SU-DHL-6 (cell line): ENCODE measurements around the gene C7orf25.

Source experiments
- EZH2phosphoT487 ChIP-seq: fragments of 200-600 bp; sonication (generic), shearing (Covaris generic); conservative IDR thresholded peaks from 2 replicates; pipeline ENCODE4 v1.6.1; 2018; ENCODE audit warnings: mild to moderate bottlenecking, antibody characterized with exemption, low read length, moderate library complexity, mixed read lengths
- TF ChIP-seq, protein P1 (sequence below): fragments of 200-600 bp; sonication (generic); IDR thresholded peaks from one replicate; pipeline ENCODE4 v1.5.1; 2017; ENCODE audit warnings: antibody characterized with exemption, mild to moderate bottlenecking, low read length, moderate library complexity; ENCODE audit not compliant: insufficient read depth, poor library complexity, severe bottlenecking

DNA sequence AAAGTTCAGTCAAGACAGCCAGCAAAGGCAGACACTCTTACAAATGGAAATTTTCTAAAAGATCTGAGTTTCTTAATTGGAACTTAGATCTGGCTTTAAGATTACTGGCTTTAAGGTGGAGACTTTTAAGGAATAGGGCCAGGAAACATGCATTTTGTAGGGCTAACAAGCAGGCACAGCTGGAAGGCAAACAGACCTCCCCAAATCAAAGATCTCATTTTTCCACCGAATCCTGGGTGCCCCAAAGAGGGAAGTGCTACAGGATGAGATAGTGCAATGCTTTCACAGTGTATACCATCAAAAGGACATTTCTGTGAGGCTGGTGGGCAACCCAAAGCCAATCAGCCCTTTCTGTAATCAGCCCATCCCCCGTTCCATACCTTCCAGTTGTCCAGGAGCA is 47.7 kb upstream of the C7orf25 start:
- TF ChIP-seq, protein P1, sequence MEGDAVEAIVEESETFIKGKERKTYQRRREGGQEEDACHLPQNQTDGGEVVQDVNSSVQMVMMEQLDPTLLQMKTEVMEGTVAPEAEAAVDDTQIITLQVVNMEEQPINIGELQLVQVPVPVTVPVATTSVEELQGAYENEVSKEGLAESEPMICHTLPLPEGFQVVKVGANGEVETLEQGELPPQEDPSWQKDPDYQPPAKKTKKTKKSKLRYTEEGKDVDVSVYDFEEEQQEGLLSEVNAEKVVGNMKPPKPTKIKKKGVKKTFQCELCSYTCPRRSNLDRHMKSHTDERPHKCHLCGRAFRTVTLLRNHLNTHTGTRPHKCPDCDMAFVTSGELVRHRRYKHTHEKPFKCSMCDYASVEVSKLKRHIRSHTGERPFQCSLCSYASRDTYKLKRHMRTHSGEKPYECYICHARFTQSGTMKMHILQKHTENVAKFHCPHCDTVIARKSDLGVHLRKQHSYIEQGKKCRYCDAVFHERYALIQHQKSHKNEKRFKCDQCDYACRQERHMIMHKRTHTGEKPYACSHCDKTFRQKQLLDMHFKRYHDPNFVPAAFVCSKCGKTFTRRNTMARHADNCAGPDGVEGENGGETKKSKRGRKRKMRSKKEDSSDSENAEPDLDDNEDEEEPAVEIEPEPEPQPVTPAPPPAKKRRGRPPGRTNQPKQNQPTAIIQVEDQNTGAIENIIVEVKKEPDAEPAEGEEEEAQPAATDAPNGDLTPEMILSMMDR = no peak
- TF ChIP-seq EZH2phosphoT487 = no peak
